Type B pancreatic cell (in vitro differentiated cells): Measurements from ENCODE around the gene LDAH. TPM values are rescaled to one million over a fixed set of nuclear protein-coding genes. Genes with fewer than 3 reads are reported as not detected.

ENCODE experiments used
- DNase-seq: peaks from one replicate; pipeline ENCODE4 v3.0.0; 2021; ENCODE audit warnings: mixed read lengths; ENCODE audit not compliant: unreplicated experiment; ENCODE audit errors: extremely low spot score
- H3K27ac Mint-ChIP-seq: 2 replicates; pipeline ENCODE4 v1.8.0; 2021; ENCODE audit warnings: mild to moderate bottlenecking, mixed read lengths
- H3K27me3 Mint-ChIP-seq: 2 replicates; pipeline ENCODE4 v1.8.0; 2021; ENCODE audit warnings: mixed read lengths
- H3K36me3 Mint-ChIP-seq: 2 replicates; pipeline ENCODE4 v1.8.0; 2021; ENCODE audit warnings: mixed read lengths
- H3K4me1 Mint-ChIP-seq: one replicate; pipeline ENCODE4 v1.8.0; 2021; ENCODE audit warnings: mixed read lengths; ENCODE audit not compliant: unreplicated experiment
- H3K4me3 Mint-ChIP-seq: 2 replicates; pipeline ENCODE4 v1.8.0; 2021; ENCODE audit warnings: mild to moderate bottlenecking, mixed read lengths
- H3K9me3 Mint-ChIP-seq: 2 replicates; pipeline ENCODE4 v1.8.0; 2021; ENCODE audit warnings: mixed read lengths
- CTCF ChIP-seq: fragments of 200-600 bp; sonication (generic); conservative IDR thresholded peaks from 2 replicates; pipeline ENCODE4 v1.5.0; 2021; ENCODE audit warnings: antibody characterized with exemption, mild to moderate bottlenecking
- total RNA-seq: library from RNA; stranded (reverse); gene quantifications from 2 replicates; pipeline ENCODE4 v1.2.1, GENCODE V29; 2021; ENCODE audit warnings: low replicate concordance

The LDAH gene
- total RNA-seq, 1 donor from 2014 or later, result 30.1 TPM

- Mint-ChIP-seq H3K4me3 (no peak overlapping the region), H3K4me1 (peaks cover 8% of the 10 kb centered on the region)
Measured at GRCh38 chr2:20696366-20696765, 126.5 kb downstream of the LDAH start.

GRCh38 chr2:20693317-20693716 is 129.6 kb downstream of the LDAH start:
- Mint-ChIP-seq H3K27ac (no peak overlapping the region), H3K27me3 (no peaks in the 10 kb centered on the region), H3K9me3 (no peaks in the 10 kb centered on the region), H3K4me1 (peaks cover 4% of the 10 kb centered on the region), H3K36me3 (peaks cover 18% of the 10 kb centered on the region), H3K4me3 (no peak overlapping the region)
- DNase-seq, result no peak
- no peak for TF ChIP-seq CTCF

More at GRCh38 chr2:20696366-20696765, 126.5 kb downstream of the LDAH start:
- H3K27me3 Mint-ChIP-seq, result no peaks in the 10 kb centered on the region
- no peak for TF ChIP-seq CTCF
- peaks cover 13% of the 10 kb centered on the region for H3K36me3 Mint-ChIP-seq
- no peak overlapping the region for H3K27ac Mint-ChIP-seq
- no peak for DNase-seq
- H3K9me3 Mint-ChIP-seq, result no peaks in the 10 kb centered on the region

- no peak for TF ChIP-seq CTCF
- H3K4me3 Mint-ChIP-seq, result no peak overlapping the region
- H3K27me3 Mint-ChIP-seq, result no peaks in the 10 kb centered on the region
- DNase-seq, result no peak
- H3K27ac Mint-ChIP-seq, result no peak overlapping the region
- peaks cover 4% of the 10 kb centered on the region for H3K4me1 Mint-ChIP-seq
- no peaks in the 10 kb centered on the region for H3K9me3 Mint-ChIP-seq
- H3K36me3 Mint-ChIP-seq, result peaks cover 20% of the 10 kb centered on the region
Measured at GRCh38 chr2:20692081-20692480, 130.8 kb downstream of the LDAH start.

- Mint-ChIP-seq H3K4me3 (no peak overlapping the region), H3K9me3 (no peaks in the 10 kb centered on the region), H3K4me1 (peaks cover 4% of the 10 kb centered on the region), H3K27ac (no peak overlapping the region), H3K36me3 (peaks cover 29% of the 10 kb centered on the region), H3K27me3 (no peaks in the 10 kb centered on the region)
- no peak for DNase-seq
- no peak for TF ChIP-seq CTCF
Measured at GRCh38 chr2:20691076-20691734, 131.7 kb downstream of the LDAH start.

GRCh38 chr2:20689428-20690264 is 133.3 kb downstream of the LDAH start:
- Mint-ChIP-seq H3K9me3 (no peaks in the 10 kb centered on the region), H3K4me3 (no peak overlapping the region), H3K36me3 (peaks cover 35% of the 10 kb centered on the region), H3K4me1 (peaks cover 4% of the 10 kb centered on the region), H3K27ac (no peak overlapping the region), H3K27me3 (no peaks in the 10 kb centered on the region)
- no peak for TF ChIP-seq CTCF
- DNase-seq, result no peak
